Stimulated activated CD8-positive, alpha-beta memory T cell treated with anti-CD3 and anti-CD28 coated beads, Interleukin-2, amount 100 ng/mL, for 48 hours (primary cell): ENCODE data around the gene PTCD2.
"Not testable (repeated sequence)": the region's sequence is repeated elsewhere in the genome, so short reads cannot be mapped to it uniquely, and the experiment has no call there.

Experiments
- DNase-seq, 2 donors: peaks; one replicate each; pipeline ENCODE4 v3.0.0-alpha.2; 2020; ENCODE audit warnings: low read depth in 2 of 2

Gene PTCD2

DNA sequence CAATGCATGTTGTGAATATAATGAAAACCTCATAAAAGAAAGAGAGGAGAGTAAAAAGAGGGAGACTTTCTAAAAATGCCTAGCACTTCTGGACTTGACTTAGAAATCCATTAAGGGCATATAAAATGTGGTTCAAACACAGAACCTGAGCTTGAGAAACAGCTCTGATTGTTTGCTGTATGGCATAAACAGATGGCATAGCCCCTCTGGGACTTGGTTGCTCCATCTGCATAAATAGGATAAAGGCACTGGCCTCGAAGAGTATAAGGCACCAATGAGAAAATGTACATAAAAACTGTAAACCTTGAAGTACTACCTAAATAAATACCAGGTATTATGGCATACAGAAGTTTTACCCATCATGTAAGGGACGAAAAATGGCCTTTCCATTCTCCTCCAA lies 23.9 kb upstream of the PTCD2 start:
- DNase-seq, result no peak

DNA sequence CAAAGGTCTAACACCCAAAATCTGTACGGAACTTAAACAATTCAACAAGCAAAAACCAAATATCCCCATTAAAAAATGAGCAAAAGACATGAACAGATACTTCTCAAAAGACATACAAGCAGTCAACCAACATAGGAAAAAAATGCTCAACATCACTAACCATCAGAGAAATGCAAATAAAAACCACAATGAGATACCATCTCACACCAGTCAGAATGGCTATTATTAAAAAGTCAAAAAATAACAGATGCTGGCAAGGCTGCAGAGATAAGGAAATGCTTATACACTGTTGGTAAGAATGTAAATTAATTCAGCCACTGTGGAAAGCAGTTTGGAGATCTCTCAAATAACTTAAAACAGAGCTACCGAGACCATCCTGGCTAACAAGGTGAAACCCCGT lies 22.0 kb upstream of the PTCD2 start:
- DNase-seq, result not testable (repeated sequence)

DNA sequence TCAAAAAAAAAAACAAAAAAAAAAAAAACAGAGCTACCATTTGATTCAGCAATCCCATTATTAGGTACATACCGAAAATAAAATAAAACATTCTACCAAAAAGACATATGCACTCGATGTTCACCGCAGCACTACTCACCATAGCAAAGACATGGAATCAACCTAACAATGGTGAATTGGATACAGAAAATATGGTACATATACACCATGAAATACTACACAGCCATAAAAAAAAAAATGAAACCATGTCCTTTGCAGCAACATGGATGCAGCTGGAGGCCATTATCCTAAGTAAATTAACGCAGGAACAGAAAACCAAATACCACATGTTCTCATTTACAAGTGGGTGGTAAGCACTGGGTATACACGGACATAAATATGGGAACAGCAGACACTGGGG lies 21.5 kb upstream of the PTCD2 start:
- DNase-seq, result no peak

DNA sequence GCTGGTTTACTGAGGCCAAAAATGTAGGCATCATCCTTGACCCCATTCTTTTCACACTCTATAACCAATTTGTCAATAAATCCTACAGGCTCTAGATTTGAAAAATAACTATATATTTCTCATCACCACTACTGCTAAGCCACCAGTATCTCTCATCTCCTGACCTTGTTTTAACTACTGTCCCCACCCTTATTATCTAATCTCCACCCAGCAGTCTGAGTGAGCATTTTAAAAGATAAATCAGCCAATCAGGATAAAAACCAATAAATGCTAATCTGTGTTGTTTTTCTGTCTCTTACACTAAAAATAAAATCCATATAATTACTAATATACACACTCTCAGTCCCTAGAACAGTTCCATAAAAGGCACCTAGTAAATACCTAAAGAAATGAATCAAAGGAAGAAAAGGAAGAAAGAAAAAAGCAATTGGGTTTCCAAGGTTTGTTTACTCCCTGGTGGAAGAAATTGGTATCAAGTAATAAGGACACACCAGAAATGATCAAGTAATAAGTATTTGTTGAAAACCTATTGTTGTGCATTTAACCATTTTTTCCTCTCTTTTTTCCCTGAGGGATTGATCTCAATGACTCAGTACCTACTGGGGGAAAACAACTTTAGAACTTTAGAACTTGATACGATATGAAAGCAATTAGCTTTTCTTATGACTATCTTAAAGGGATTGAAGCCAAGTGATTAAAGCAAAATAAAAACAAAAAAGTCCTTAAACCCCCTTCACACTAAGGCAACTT lies 19.4 kb upstream of the PTCD2 start:
- no peak for DNase-seq

DNA sequence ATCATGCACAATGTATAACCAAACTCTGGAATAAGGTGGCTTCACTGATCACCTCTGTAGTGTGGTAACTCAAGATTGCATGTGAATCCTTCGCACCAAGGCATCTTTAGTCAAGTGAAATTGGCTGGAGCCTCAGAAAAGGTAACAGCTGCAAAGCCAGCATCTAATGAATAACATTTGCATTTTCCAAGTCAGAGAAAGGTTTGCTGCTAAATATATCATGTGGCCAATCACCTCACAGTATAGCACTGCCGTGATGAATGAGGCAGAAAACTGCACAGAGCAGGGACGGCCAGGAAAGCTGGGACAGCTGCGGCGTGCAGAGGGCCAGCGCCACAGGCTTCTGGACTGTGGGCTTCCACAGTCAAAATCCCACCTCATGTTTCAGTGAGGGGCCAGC lies 18.6 kb upstream of the PTCD2 start:
- no peak for DNase-seq

DNA sequence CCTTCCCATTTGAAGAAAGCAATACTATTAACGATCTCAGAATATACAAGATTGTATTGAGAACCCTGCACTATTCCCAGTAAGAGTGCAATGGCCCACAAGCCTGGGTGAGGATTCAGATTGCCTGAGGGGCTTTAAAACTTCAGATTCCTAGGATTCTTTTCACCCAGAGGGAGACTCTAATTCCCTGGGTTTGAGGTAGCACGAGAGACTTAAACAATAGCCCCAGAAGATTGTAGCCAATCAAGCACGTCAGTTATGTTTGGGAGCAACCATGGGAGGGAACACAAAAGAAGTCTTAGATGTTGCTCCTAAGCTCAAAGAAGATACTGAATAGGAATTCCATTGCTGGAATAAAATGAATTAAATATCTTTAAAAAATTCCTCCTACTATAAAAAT lies 18.0 kb upstream of the PTCD2 start:
- DNase-seq, result no peak

DNA sequence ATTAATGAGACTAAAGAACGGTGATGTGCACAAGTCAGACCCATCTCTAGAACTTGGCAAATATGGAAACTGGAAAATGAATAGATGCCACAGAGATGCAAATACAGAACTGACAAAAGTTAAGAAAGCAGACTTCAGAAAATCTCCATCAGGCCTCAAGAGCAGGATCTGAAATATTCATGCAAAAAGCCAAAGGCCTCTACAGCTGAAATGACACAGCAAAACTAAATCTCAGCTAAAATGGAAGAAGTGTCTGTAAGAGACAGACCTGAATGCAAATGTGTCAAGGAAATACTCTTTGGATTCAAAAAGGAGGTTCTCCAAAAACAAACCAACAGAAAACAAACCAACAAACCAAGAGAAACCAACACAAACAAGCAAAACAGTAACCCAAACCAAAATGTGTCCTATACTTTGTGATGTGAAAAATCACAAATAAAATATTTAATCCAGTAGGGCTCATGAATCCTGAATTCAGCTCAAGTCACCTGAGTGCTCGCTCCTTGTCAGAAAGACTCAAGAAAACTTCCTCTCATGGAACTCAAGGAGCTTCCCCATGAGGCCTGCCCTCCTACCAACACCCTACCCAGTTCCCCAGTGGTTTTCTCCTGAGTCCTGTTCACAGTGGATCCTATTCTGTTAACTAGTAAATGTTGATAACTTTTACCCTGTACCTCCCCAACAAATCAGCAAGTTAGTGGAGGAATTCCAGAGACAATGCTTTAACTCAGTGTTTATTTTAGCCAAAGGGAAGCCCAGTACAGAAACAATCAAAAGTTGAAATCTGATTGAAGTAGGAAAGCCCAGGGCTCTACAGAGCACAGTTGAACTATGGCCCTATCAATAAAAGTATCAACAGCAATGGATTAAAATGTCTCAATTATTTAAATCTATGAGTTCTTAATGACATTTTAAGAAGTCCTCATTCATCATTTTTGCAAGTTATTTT lies 14.7 kb upstream of the PTCD2 start:
- DNase-seq, result no peak

DNA sequence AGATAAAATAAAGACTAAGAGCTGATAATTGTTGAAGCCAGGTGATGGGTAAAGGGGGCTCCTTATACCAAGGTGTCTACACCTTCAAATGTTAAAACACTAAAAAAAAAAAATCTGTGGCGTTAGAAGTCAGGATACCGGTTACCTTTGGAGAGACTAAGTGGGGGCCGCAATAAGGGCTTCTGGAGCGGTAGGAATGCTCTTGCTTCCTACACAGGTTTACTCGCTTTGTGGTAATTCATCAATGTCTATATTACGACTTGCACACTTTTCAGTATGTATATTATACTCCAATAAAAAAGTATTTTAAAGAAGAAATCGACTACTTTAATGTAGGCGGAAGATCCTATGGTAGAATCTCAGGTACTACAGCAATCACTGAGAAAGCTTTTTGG lies 12.6 kb upstream of the PTCD2 start:
- no peak for DNase-seq

DNA sequence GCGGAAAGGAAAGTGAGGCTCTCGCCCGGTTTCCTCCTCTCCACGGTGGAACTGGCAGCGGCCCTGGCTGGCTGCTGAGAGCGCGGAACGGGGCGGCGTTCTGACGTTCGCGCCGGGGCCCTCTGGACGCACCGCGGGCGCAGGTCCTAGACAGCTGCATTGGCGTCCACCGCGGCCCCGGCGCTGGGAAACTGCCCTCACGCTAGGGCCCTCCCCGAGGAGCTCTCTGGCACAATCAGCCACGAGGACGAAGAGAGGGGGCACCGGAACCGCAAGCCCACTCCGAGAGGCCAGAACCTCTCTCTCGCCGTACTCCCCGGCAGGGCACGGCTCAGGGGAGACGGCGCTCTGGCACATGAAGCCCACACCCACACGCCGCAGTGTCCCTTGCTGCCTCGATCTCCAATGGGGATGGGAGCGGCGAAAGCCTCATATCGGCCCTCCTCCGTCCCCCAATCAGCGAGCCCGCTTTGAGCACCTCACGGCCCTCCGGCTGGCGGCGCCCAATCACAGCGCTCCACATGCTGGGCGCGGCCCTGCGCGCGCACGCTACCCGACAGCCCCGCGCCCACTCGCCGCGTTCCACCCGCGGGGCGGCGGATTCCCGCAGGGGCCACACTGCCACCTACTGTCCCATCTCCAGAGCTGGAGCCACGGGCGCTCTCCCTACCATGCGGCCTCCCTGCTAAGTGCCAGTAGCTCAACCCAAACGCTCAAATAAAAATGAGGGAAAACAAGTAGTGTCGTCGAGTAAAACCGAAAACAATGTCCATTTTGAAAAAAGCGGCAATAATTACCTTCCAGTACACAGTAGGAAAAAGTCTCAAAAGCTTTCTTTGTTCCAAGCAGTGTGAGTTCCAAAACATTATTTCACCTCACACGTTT lies 12.0 kb upstream of the PTCD2 start:
- DNase-seq, result peak; percentile 92 to 93

DNA sequence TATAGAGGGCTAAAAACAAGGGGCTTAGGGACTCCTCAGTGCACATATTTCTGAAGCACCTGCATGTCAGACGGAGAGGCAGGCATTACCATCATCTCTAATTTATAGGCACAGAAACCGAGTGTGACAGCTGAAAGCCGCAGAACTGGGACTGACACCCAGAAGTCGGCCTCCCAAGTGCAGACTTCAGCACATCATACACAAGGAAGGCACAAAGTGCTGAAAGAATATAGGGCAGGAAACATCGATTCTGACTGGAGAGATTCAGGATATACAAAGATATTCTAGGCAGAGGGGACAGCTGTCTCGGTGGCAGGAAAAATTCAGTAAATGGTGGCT lies 11.4 kb upstream of the PTCD2 start:
- DNase-seq, result no peak

DNA sequence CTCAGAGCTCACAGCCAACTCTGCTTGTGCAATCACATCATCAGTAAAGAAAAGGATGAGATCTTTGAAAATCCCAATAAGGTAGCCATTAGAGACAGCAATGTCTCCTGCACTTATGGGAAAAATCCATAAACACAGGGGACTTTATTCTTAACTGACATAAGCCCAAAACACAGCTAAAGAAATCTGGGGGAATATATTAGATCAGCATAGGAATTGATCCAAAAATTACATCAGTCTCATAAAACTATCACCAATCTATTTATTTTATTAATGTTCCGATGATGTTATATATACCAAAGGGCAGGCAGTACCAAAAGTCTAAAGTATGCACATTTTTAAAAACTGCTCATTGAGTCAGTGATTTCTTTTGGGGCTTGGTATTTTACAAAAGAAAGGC lies 7.0 kb upstream of the PTCD2 start:
- DNase-seq, result no peak

DNA sequence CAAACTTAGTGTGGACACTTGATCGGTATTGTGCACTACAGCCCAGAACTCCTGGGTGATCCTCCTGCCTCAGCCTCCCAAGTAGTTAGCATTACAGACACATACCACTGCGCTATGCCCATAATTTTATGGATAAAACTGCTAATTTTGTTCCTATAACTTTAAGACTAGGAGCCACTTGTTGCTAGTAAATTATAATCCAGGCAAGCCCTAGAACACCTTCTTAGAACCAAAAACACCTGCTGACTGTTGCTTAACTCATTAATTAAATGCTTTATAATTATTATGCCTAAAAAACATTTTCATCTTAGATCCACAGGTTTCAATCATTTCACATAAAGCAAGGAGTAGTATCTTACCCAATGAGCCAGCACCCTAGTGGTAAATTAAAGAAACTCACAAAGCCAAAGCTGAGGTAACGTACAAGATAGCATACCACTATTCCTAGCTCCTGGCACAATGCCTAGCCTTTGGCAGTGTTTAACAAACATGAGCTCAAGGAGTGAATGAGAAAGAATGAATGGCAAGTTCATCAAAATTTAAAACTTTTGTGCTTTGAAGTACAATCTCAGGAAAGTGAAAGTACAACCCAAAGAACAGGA lies 5.5 kb upstream of the PTCD2 start:
- no peak for DNase-seq

DNA sequence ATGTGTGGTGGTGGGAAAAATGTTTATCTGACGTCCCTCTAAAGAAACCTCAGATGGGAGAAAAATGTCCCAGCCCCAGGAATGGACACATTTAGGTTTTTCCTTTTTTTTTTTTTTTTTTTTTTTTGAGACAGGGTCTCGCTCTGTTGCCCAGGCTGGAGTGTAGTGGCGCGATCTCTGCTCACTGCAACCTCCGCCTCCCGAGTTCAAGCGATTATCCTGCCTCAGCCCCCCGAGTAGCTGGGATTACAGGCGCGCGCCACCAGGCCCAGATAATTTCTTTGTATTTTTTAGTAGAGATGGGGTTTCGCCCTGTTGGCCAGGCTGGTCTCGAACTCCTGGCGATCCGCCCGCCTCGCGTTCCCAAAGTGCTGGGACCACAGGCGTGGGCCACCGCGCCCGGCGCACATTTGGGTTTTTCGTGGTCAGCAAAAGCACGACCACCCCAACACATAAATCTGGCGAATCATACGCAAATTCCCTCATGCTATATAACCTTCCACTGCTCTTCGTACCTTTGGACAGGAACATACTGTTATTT lies 668 bp upstream of the PTCD2 start:
- peak in 1 of 2 donors; percentile 10 for DNase-seq

DNA sequence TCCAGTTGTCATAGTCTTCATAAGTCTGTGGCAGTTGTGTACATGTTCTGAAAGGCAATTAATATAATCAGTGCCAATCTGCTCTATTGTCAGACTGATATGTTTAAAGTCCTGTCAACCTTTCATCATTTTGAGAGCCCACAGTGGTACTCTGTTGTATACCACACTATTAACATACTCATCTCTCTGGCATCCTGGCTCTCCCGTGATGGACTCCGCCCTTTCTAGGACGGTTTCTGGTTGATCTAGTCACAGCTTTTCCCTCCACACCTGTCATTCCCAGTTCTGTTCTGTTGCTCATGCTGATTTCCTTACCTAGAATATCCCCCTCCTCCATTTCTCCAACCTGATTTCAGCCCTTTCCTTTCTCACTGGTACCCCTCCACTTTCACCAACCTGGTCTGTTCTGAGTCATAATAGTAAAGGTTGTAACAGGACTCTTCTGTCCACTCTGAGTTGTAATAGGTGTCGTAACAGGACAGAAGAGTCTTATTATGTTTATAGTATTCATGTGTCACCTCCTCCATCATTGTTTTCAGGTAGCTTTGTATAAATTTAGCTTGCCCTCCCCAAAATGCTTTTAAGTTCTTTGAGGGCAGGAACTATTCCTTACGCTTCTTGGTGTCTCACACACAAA lies 4.1 kb downstream of the PTCD2 start:
- no peak for DNase-seq

DNA sequence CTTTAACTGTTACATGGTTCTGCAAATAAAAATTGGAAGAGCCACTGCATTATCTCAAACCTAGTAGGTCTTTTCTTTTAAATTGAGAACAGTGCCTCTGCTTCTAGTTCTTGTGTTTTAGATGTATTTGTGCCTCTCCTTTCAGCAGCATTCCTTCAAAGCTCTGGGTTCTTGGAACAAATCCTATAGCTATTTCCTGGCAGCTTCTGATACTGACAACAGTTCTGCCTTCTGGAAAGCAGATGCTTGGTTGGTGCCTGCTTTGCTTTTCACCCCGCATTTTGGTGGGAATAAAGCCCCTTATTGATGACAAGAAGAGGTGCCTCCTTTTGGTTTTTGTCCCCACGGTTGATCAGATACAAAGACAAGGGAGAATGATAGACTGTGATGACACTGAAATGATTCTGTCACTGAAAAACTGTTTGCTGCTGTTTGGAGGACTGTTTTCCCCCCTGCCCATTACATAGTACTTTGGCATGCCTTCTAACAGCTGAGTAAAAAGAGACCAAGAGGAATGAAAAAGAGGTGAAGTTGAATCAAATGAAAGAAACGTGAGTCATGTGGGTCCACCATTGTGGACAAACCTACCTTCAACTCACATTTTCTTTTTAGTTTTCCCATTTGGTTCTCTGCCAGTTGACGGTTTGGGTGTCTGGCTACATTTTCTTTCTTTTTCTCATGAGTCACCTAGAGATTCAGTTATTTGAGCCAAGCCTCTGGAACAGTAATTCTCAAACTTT lies 5.6 kb downstream of the PTCD2 start:
- no peak for DNase-seq

DNA sequence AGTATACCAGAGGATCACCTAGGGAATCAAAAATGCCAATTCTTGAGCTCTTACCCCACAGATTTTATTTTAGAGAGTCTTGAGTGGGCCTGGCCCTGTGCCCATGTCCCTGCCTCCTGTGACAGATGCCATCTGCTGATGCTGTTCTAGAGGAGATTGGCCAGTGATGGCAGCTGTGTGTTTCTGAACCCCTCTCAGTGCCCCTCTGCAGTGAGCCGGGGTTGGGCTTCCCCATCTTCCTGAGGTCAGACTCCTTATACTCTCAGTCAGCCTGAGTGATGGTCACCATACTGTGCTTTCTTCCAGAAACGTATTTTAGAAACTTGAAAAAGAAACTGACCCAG lies 6.1 kb downstream of the PTCD2 start:
- no peak for DNase-seq

DNA sequence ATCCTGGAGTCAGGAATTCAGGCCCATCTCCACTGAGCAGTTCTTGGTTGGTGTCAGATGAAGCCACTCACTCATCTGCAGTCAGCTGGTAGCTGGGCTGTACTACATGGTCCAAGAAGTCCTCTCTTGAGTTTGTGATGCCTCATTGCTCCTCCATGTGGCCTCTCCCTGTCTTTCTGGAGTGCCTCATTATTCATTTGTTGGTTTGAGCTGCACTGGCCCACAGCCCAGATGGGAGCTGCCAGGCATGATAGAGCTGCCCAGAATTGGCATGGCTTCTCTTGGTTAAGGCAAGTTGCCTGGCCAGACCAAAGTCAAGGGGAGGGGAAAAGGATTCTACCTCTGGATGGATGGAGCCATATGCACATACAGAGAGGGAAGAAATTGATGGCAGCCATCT lies 8.0 kb downstream of the PTCD2 start:
- DNase-seq, result no peak

DNA sequence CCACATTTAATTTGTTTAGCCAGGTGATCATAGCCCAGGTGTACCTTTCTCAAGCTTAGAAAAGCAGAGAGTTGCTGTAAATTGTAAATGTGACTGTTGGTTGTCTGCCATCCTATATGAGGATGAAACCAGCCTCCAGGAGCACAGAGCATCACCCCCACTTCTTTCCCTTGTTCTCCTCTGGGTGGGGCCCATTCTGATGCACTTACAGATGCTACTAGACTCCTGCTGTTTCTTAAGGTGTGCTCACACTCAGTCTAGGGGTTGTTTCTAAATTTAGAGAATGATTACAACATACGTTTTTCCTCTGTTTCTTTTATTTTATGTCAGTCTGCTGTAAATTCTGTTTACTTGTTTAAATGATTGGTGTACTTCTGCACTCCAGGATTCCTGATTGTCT lies 10.5 kb downstream of the PTCD2 start:
- DNase-seq, result no peak

DNA sequence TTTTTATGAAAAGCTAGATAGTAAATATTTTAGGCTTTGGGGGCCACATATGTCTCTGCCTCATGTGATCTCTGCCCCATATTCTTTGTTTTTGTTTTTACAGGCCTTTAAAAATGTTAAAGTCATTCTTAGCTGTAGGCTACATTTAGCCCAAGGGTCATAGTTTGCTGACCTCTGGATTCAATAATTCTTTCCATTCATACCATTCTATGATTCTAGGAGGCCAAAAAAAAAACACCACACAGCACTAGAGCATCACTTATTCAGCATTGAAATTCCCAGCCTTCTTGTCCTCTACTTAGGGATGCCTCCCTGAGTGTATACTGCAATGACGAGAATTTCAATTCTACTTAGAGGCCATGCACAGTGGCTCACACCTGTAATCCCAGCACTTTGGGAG lies 17.0 kb downstream of the PTCD2 start:
- DNase-seq, result no peak

DNA sequence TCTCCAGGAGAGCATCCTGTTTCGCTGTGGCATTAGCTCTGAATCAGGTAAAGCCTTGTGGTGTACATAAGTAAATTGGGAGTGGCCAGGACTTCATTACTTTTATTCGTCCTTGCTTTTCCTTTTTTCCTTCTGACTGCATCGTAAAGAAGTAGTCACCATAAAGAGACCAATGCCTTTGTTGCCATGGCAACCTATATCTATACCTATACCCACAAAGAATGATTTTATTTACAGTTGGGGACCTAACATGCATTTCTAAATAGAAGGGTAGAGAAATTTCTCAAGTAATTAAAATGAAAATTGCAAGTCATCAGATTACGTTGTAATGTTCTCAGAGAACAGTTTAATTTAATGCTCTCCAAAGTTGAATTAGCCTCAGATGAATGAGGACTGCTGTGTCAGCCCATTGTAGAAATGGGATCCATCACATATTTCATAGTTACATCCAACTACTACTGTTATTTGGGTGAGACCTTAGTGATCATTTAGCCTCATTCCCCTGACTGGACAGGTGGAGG lies 18.6 kb downstream of the PTCD2 start:
- no peak for DNase-seq
